GM19099 (cell line): ENCODE results near the gene LHX6.

Experiments used
- POLR2A ChIP-seq: IDR thresholded peaks from 3 replicates; pipeline ENCODE4 v1.6.1; 2011; ENCODE audit warnings: low read depth; ENCODE audit not compliant: insufficient read length; ENCODE audit errors: extremely low read depth

Gene LHX6

GRCh38 chr9:122212473-122213004, 16.2 kb downstream of the LHX6 start:
- TF ChIP-seq POLR2A = no peak

- TF ChIP-seq POLR2A = no peak
Measured at GRCh38 chr9:122209451-122209850, 19.3 kb downstream of the LHX6 start.

- TF ChIP-seq POLR2A = no peak
Measured at GRCh38 chr9:122207096-122207495, 21.7 kb downstream of the LHX6 start.

- TF ChIP-seq POLR2A = no peak
Measured at GRCh38 chr9:122206118-122207046, 22.4 kb downstream of the LHX6 start.

GRCh38 chr9:122205176-122205575, 23.6 kb downstream of the LHX6 start:
- no peak for TF ChIP-seq POLR2A

- TF ChIP-seq POLR2A = no peak
Measured at GRCh38 chr9:122204491-122204890, 24.3 kb downstream of the LHX6 start.

- no peak for TF ChIP-seq POLR2A
Measured at GRCh38 chr9:122204055-122204454, 24.7 kb downstream of the LHX6 start.

- no peak for TF ChIP-seq POLR2A
Measured at GRCh38 chr9:122202111-122202510, 26.6 kb downstream of the LHX6 start.

- no peak for TF ChIP-seq POLR2A
Measured at GRCh38 chr9:122201641-122202040, 27.1 kb downstream of the LHX6 start.

- TF ChIP-seq POLR2A = no peak
Measured at GRCh38 chr9:122200960-122201595, 27.7 kb downstream of the LHX6 start.

- no peak for TF ChIP-seq POLR2A
Measured at GRCh38 chr9:122197882-122198281, 30.9 kb downstream of the LHX6 start.

GRCh38 chr9:122197426-122197825, 31.3 kb downstream of the LHX6 start:
- TF ChIP-seq POLR2A = no peak

- TF ChIP-seq POLR2A = no peak
Measured at GRCh38 chr9:122195875-122196274, 32.9 kb downstream of the LHX6 start.

- no peak for TF ChIP-seq POLR2A
Measured at GRCh38 chr9:122193651-122194050, 35.1 kb downstream of the LHX6 start.

- no peak for TF ChIP-seq POLR2A
Measured at GRCh38 chr9:122192914-122193525, 35.7 kb downstream of the LHX6 start.
